Liver (tissue), 9 donors: ENCODE data around the gene SDHB. TPM values are rescaled to one million over a fixed set of nuclear protein-coding genes. Genes with fewer than 3 reads are reported as not detected.

Source experiments
- DNase-seq: peaks from one replicate; pipeline ENCODE4 v3.0.0-alpha.2; 2017; ENCODE audit warnings: low spot score
- H3K27ac ChIP-seq, 2 donors: one replicate each; pipeline ENCODE4 v1.7.0; 2013; ENCODE audit warnings: inconsistent platforms in 2 of 2, low read length in 2 of 2, control low read depth in 1 of 2, low read depth in 1 of 2, mild to moderate bottlenecking in 1 of 2
- H3K27me3 ChIP-seq, 4 donors: one replicate each; pipeline versions ENCODE4 v1.6.1 to v1.7.0; 2013; ENCODE audit warnings: low read length in 3 of 4, inconsistent platforms in 1 of 4, mild to moderate bottlenecking in 1 of 4, moderate library complexity in 1 of 4; ENCODE audit not compliant: control insufficient read depth in 4 of 4, insufficient read depth in 4 of 4
- H3K36me3 ChIP-seq, 4 donors: one replicate each; pipeline versions ENCODE4 v1.6.1 to v1.7.0; 2013; ENCODE audit warnings: low read length in 3 of 4, mild to moderate bottlenecking in 3 of 4, low read depth in 1 of 4, moderate library complexity in 1 of 4; ENCODE audit not compliant: control insufficient read depth in 4 of 4, insufficient read depth in 3 of 4
- H3K4me1 ChIP-seq, 4 donors: one replicate each; pipeline versions ENCODE4 v1.6.1 to v1.7.0; 2013; ENCODE audit warnings: low read length in 3 of 4, mild to moderate bottlenecking in 3 of 4, moderate library complexity in 1 of 4; ENCODE audit not compliant: control insufficient read depth in 4 of 4, insufficient read depth in 4 of 4
- H3K4me3 ChIP-seq, 3 donors: one replicate each; pipeline versions ENCODE4 v1.6.1 to v1.7.0; 2013; ENCODE audit warnings: low read length in 3 of 3, control low read depth in 1 of 3, low read depth in 1 of 3, mild to moderate bottlenecking in 1 of 3
- H3K9ac ChIP-seq, 2 donors: one replicate each; pipeline ENCODE4 v1.7.0; 2013; ENCODE audit warnings: low read length in 2 of 2, mild to moderate bottlenecking in 2 of 2, moderate library complexity in 2 of 2, control low read depth in 1 of 2, low read depth in 1 of 2
- H3K9me3 ChIP-seq, 4 donors: one replicate each; pipeline versions ENCODE4 v1.6.1 to v1.7.0; 2013; ENCODE audit warnings: low read length in 3 of 4; ENCODE audit not compliant: control insufficient read depth in 4 of 4
- EGR1 ChIP-seq, 2 donors: IDR thresholded peaks; 2 replicates each; pipeline ENCODE4 v1.6.1; 2016 to 2018; ENCODE audit warnings: antibody characterized with exemption in 2 of 2, low read depth in 2 of 2
- FOXA1 ChIP-seq: IDR thresholded peaks from 2 replicates; pipeline ENCODE4 v1.6.1; 2016; ENCODE audit warnings: antibody characterized with exemption
- FOXA2 ChIP-seq: IDR thresholded peaks from 2 replicates; pipeline ENCODE4 v1.6.1; 2016; ENCODE audit warnings: antibody characterized with exemption
- GABPA ChIP-seq, 2 donors: IDR thresholded peaks in 1 of 2; conservative IDR thresholded peaks in 1 of 2; 2 replicates each; pipeline ENCODE4 v1.6.1; 2016; ENCODE audit warnings: antibody characterized with exemption in 2 of 2, mild to moderate bottlenecking in 1 of 2, moderate library complexity in 1 of 2
- HNF4A ChIP-seq, 2 donors: conservative IDR thresholded peaks; 2 replicates each; pipeline ENCODE4 v1.6.1; 2016; ENCODE audit warnings: antibody characterized with exemption in 2 of 2, mild to moderate bottlenecking in 2 of 2
- JUND ChIP-seq, 2 donors: IDR thresholded peaks; 2 replicates each; pipeline ENCODE4 v1.6.1; 2016; ENCODE audit warnings: antibody characterized with exemption in 2 of 2
- NR2F2 ChIP-seq: IDR thresholded peaks from 2 replicates; pipeline ENCODE4 v1.6.1; 2016; ENCODE audit warnings: antibody characterized with exemption
- RAD21 ChIP-seq, 2 donors: IDR thresholded peaks; 2 replicates each; pipeline ENCODE4 v1.6.1; 2016; ENCODE audit warnings: antibody characterized with exemption in 2 of 2, mild to moderate bottlenecking in 2 of 2
- RXRA ChIP-seq, 2 donors: IDR thresholded peaks; 2 replicates each; pipeline ENCODE4 v1.6.1; 2017 to 2018; ENCODE audit warnings: antibody characterized with exemption in 2 of 2, mild to moderate bottlenecking in 1 of 2
- SP1 ChIP-seq: IDR thresholded peaks from 2 replicates; pipeline ENCODE4 v1.6.1; 2018; ENCODE audit warnings: antibody characterized with exemption, mild to moderate bottlenecking
- TAF1 ChIP-seq: conservative IDR thresholded peaks from 2 replicates; pipeline ENCODE4 v1.6.1; 2016; ENCODE audit warnings: antibody characterized with exemption, mild to moderate bottlenecking
- YY1 ChIP-seq: IDR thresholded peaks from 2 replicates; pipeline ENCODE4 v1.6.1; 2016; ENCODE audit warnings: antibody characterized with exemption, mild to moderate bottlenecking
- WGBS: extraction: QIAGEN DNeasy Blood & Tissue Kit; methylation state at CpG from one replicate; pipeline ENCODE4 v1.1.7; 2013; 5-methylcytosine and 5-hydroxymethylcytosine counted together
- polyA plus RNA-seq, 2 donors: library from polyadenylated mRNA; stranded (reverse) in 1 of 2; unstranded in 1 of 2; fragments of 200-250 nt in 1 of 2; fragments of >200 nt in 1 of 2; fragmentation: Nextera tagmentation in 1 of 2; extraction: Ambion mirVana in 1 of 2; gene quantifications; one replicate each; pipeline versions ENCODE4 v1.2.1 to v1.2.3, GENCODE V29; 2013 to 2015
- total RNA-seq, 2 donors: library from RNA; depleted of rRNA; stranded (reverse); fragments of >200 nt; gene quantifications; one replicate each; pipeline ENCODE4 v1.2.3, GENCODE V29; 2014
- TF ChIP-seq, protein P1 (sequence below): IDR thresholded peaks from 2 replicates; pipeline ENCODE4 v1.6.1; 2016; ENCODE audit warnings: antibody characterized with exemption
- TF ChIP-seq, protein P2 (sequence below): IDR thresholded peaks from 2 replicates; pipeline ENCODE4 v1.6.1; 2016; ENCODE audit warnings: antibody characterized with exemption
- TF ChIP-seq, protein P3 (sequence below): fragments of 150-350 bp; IDR thresholded peaks from 2 replicates; pipeline ENCODE4 v1.5.1; 2017; ENCODE audit warnings: improper control_type of control experiment, low read depth, low read length; ENCODE audit not compliant: missing input control
- donor health status: healthy.
- donor health status: healthy.
- donor health status: healthy.
- donor health status: healthy.
- donor health status: healthy.

SDHB gene
- total and polyA plus RNA-seq, 4 donors: 73.9 to 279 (median 172) TPM

DNA sequence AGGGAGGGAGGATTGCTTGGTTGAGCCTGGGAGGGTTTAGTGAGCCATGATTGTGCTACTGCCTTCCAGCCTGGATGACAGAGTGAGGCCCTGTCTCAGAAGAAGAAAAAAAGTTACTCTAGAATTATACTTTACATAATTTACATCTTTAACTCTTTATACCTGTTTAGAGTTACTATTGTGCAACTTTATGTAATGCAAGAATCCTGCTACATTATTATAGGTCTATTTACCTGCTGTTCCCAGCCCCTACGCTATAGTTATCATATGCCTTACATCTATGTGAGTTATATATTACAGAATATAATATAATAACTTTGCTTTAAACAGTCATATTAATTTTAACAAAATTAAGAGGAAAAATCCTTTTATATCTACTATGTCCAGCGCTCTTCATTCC lies 14.3 kb downstream of the SDHB start:
- TF ChIP-seq HNF4A (conservative IDR thresholded peaks at IDR 0.05) (no peak), FOXA1 (no peak), JUND (IDR thresholded peaks at IDR 0.05) (no peak), RAD21 (IDR thresholded peaks at IDR 0.05) (no peak), TAF1 (no peak), GABPA (IDR thresholded peaks at IDR 0.05 in 1 of 2, conservative IDR thresholded peaks at IDR 0.05 in 1 of 2) (no peak)
- TF ChIP-seq, protein P1, sequence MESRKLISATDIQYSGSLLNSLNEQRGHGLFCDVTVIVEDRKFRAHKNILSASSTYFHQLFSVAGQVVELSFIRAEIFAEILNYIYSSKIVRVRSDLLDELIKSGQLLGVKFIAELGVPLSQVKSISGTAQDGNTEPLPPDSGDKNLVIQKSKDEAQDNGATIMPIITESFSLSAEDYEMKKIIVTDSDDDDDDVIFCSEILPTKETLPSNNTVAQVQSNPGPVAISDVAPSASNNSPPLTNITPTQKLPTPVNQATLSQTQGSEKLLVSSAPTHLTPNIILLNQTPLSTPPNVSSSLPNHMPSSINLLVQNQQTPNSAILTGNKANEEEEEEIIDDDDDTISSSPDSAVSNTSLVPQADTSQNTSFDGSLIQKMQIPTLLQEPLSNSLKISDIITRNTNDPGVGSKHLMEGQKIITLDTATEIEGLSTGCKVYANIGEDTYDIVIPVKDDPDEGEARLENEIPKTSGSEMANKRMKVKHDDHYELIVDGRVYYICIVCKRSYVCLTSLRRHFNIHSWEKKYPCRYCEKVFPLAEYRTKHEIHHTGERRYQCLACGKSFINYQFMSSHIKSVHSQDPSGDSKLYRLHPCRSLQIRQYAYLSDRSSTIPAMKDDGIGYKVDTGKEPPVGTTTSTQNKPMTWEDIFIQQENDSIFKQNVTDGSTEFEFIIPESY: no peak
- TF ChIP-seq, protein P2, sequence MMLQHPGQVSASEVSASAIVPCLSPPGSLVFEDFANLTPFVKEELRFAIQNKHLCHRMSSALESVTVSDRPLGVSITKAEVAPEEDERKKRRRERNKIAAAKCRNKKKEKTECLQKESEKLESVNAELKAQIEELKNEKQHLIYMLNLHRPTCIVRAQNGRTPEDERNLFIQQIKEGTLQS: no peak
- TF ChIP-seq, protein P3, sequence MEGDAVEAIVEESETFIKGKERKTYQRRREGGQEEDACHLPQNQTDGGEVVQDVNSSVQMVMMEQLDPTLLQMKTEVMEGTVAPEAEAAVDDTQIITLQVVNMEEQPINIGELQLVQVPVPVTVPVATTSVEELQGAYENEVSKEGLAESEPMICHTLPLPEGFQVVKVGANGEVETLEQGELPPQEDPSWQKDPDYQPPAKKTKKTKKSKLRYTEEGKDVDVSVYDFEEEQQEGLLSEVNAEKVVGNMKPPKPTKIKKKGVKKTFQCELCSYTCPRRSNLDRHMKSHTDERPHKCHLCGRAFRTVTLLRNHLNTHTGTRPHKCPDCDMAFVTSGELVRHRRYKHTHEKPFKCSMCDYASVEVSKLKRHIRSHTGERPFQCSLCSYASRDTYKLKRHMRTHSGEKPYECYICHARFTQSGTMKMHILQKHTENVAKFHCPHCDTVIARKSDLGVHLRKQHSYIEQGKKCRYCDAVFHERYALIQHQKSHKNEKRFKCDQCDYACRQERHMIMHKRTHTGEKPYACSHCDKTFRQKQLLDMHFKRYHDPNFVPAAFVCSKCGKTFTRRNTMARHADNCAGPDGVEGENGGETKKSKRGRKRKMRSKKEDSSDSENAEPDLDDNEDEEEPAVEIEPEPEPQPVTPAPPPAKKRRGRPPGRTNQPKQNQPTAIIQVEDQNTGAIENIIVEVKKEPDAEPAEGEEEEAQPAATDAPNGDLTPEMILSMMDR: no peak
- no peak for DNase-seq
- Histone ChIP-seq H3K9me3 (no peaks in the 10 kb centered on the region), H3K9ac (no peak overlapping the region), H3K27ac (no peak overlapping the region), H3K4me1 (no peaks in the 10 kb centered on the region), H3K4me3 (no peak overlapping the region), H3K27me3 (no peaks in the 10 kb centered on the region), H3K36me3 (peaks cover 20 to 39% (median 30%) of the 10 kb centered on the region in 4 donors)
- WGBS: 96% methylated on average over 2 of the region's 2 CpGs

DNA sequence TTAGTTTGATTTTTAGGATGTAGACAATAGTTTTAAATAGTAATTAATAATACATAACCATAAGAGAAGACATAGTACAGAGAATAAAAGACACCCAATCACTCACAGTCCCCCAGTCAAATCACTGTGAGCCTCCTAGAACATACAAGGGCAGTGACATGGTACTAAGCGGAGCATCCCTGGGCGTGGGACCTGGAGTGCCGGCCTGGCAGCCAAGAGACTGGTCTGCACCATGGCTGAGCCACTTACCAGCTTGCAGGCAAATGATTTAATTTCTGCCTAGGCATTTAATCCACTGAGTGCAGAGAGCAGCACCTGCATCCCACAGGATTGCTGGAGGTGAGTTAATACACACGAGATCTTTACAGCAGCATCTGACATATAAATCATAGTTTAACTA lies 20.4 kb downstream of the SDHB start:
- DNase-seq: no peak
- Histone ChIP-seq H3K4me1 (no peaks in the 10 kb centered on the region), H3K27ac (no peak overlapping the region), H3K36me3 (peaks cover 8 to 37% (median 23%) of the 10 kb centered on the region in 4 donors), H3K9me3 (no peaks in the 10 kb centered on the region), H3K9ac (no peak overlapping the region), H3K27me3 (no peaks in the 10 kb centered on the region), H3K4me3 (no peak overlapping the region)
- WGBS: 94% methylated on average over 4 of the region's 4 CpGs
- TF ChIP-seq TAF1 (no peak), YY1 (no peak), EGR1 (IDR thresholded peaks at IDR 0.05; ENCODE audit: low read depth in 2 of 2) (no peak), NR2F2 (no peak), FOXA2 (no peak), RXRA (IDR thresholded peaks at IDR 0.05) (no peak), FOXA1 (no peak), HNF4A (conservative IDR thresholded peaks at IDR 0.05) (no peak), SP1 (no peak), RAD21 (IDR thresholded peaks at IDR 0.05) (no peak)
- TF ChIP-seq, protein P2: no peak
- TF ChIP-seq, protein P1: no peak
- TF ChIP-seq, protein P3: no peak
